NCI-H345 treated with DMSO at 0.1 percent for 48 hours (cell line): ENCODE measurements around the gene RFTN1.

Experiments used
- DNase-seq: peaks from one replicate; lab custom pipeline; 2025; ENCODE audit not compliant: unreplicated experiment; lab: John Stamatoyannopoulos, UW

Gene RFTN1

GRCh38 chr3:16488637-16489036 is 24.9 kb downstream of the RFTN1 start:
- DNase-seq = no peak

DNA sequence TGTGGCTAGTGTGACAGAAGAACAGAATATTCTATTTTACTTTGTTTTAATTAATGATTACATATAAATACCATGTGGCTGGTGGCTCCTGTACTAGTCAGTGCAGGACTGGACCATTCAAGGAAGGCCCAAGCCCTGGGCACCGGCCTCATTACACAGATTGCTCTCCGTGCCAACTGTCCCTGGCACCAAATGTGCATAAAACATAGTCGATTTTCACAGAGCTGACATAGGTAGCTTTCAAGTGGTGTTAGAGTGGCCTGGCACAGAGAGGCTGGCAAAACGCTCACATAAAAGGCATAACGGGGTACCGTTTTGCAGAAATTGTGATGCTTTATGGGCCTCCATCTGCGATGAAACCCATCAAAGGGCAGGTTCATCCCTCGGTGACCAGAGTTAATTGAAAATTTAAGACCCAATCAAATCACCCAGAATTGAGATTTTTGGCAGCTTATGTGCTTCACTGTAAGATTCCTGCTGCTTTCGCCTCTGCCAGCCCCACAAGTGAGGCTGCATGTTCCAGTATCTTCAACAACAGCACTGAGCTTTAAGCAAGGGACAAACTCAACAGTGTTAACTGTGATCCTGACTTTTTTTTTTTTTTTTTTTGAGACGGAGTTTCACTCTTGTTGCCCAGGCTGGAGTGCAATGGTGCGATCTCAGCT is 25.9 kb downstream of the RFTN1 start:
- no peak for DNase-seq

DNA sequence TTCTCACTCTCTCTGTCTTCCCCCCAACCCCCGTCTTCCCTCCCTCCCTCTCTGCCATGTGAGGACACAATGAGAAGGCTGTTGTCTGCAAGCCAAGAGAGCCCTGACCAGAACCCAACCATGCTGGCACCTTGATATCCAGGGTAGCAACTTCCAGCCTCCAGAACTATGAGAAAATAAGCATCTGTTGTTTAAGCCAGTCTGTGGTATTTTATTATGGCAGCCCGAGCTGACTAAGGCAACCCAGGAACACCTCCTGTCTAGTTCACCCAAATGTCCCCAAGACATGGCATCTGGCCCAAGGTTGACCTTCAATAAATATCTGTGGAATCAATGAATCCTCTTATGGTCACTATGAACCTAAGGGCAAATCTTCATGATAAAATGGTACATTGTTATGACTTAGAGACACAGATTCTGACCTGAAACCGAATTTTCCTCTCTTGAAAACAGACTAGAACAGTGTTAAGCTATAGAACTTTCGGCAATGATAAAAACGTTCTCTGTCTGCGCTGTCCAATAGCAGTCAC is 26.5 kb downstream of the RFTN1 start:
- DNase-seq = no peak

GRCh38 chr3:16486201-16486600 is 27.3 kb downstream of the RFTN1 start:
- no peak for DNase-seq

GRCh38 chr3:16485395-16485992 is 28.0 kb downstream of the RFTN1 start:
- no peak for DNase-seq

GRCh38 chr3:16484984-16485383 is 28.5 kb downstream of the RFTN1 start:
- DNase-seq = no peak

DNA sequence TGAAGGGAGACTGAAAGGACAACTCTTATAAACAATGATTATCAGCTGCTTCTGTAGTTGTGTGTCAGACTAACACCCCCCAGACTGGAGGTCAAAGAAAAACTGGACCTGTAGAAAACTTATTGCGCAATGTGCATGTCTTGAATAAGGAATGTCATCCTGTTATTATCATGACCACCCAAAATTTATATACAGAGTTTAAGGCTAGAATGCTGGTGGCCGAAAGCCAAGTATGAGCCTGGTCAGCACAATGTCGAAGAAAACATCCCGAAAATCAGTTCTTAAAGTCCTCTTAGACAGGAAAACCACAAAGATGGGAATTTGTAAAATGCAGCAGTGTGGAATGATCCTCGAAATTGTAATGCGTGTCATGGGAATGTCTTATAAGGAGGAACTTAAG is 29.3 kb downstream of the RFTN1 start:
- no peak for DNase-seq

DNA sequence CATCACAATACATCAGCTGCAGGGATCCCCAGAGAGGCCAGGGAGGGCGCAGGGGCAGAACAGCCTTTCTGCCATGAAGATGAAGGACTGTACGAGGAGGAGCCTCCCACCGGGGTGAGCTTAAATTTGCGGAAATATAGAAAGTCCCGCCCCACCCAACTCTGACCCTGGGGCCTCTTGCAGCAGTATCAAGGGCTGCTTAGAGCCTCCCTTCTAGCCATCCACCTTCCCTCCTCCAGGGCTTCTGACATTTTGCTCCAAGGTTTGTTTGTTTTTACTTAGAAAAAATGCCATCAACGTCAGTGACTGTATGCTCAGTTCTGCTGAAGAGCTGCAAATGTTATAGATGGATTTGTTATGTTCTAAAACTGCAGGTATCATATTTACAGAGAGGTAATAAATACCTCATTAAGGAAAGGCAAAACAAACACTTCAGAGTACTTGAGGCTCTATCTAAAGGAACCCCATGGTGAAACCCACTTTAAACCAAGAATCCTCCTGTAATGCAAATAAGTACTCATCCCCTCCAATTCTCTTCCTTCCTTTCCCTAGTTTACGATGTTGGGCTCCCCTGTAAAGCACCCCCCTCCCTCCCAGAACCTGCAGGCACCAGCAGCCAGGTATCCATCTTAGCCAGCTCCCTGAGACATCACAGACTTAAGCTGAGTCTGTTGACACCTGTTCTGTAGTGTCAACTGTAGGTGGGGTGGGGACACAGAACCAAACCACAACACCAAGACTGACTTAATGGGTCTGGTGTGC is 30.5 kb downstream of the RFTN1 start:
- peak; percentile 75 for DNase-seq

GRCh38 chr3:16482194-16482769 is 31.2 kb downstream of the RFTN1 start:
- DNase-seq = no peak

GRCh38 chr3:16481546-16481897 is 32.0 kb downstream of the RFTN1 start:
- DNase-seq = no peak

- no peak for DNase-seq
Observed at GRCh38 chr3:16480861-16481545, 32.5 kb downstream of the RFTN1 start.

- no peak for DNase-seq
Observed at GRCh38 chr3:16478516-16478915, 35.0 kb downstream of the RFTN1 start.

GRCh38 chr3:16477521-16477920 is 36.0 kb downstream of the RFTN1 start:
- DNase-seq = no peak

GRCh38 chr3:16477056-16477455 is 36.4 kb downstream of the RFTN1 start:
- DNase-seq = no peak

DNA sequence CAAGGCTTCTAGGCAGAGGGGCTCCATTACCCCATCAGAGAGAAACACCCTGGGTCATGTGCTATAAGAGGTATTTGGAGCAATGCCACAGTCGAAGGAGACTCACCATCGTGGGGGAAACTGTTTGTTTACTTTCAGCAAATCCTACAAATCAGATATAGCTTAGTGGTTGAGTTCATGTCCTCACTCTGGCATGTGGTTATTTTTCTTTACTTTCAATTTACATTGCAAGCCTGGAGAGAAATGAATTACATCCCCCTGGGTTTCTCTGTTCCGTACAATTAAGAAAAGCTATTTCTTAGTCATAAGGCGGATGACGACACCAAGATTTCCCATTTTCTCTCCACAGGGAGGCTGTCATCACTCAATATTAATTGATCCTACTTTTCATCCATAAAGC is 36.9 kb downstream of the RFTN1 start:
- no peak for DNase-seq

- DNase-seq = no peak
Observed at GRCh38 chr3:16475766-16476165, 37.7 kb downstream of the RFTN1 start.

- DNase-seq = no peak
Observed at GRCh38 chr3:16474920-16475319, 38.6 kb downstream of the RFTN1 start.

DNA sequence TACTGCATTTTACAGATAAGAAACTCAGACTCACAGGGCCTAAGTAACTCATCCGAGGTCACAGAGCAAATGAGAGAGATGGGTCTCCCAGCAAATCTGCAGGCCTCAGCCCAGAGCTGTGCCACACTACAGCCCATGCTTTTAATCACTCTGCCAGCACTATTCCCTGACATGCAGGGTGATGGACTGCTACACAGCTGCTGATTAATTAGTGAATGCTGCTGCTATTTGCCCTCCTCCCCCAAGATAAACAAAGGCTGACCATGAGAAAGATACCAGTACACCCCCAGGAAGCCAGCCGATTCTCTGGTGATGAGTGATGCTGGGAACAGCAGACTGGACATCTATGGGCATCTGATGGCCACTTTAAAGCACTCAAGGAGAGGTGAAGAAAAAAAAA is 39.3 kb downstream of the RFTN1 start:
- no peak for DNase-seq

DNA sequence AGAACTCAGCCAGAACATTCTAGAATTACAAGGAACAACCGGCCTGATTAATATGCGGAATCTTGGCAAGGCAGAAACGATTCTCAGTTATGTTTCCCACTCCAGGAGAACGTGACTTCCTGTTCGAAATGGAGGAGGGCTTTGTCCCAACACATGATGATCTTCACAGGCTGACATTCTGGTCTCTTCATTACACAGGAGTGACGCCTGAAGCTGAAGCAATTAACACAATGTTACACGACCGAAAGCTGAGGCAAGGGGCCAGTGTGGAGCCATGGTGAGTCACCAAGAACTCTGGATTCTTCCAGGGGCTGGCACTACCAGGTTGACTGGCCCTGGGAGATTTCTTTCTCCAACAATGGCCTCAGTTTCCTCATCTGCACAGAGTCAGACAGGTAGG is 40.9 kb downstream of the RFTN1 start:
- DNase-seq = no peak

DNA sequence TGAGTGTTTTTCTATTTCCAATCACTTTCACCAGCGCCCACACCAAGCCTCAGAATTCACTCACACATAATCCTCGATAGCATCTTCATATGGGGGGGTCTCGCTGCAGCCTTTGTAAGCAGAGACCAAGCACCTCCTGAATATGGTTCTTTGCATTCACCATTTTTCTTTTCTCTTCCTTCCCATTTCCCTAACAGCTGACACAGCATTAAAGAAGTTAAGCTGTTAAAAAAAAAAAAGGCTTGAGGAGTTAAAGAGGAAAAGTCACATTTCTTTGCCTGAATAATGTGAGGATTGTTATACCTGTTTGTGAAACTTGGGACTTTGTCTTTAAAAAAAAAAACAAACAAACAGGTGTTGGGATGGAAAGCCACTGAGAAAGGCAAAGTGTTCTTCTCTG is 41.6 kb downstream of the RFTN1 start:
- DNase-seq = no peak

DNA sequence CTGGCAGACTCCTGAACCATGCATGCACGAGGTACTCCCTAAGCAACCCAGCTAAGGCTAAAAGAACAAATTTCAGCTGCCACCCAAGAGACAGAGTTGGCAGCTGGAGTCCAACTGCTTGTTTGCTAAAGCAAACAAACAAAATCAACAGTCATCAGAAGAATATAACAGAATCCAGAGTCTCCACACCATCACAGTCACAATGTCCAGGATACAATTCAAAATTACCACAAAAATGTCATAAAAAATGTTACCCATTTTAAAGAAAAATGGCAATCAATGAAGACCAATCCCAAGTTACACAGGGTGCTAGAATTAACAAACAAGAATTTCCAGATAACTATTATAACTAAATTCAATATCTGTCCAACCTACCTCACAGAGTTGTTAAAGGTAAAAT is 42.9 kb downstream of the RFTN1 start:
- no peak for DNase-seq
